H1 (cell line): ENCODE results near the gene SLC22A6. TPM values are rescaled to one million over a fixed set of nuclear protein-coding genes. Genes with fewer than 3 reads are reported as not detected.
A peak's percentile ranks its signal among the peaks of the same experiment; 100 is the strongest.

ENCODE experiments used
- CHD2 ChIP-seq: IDR thresholded peaks from 2 replicates; pipeline ENCODE4 v1.6.1; 2012; ENCODE audit warnings: low read length, improper control_type of control experiment
- CREB1 ChIP-seq: IDR thresholded peaks from 2 replicates; pipeline ENCODE4 v1.6.1; 2012; ENCODE audit warnings: inconsistent platforms
- HDAC2 ChIP-seq, 2 experiments: fragments of 300-600 bp in 1 of 2; sonication (generic) in 1 of 2; IDR thresholded peaks; 2 replicates each; pipeline ENCODE4 v1.6.1; 2011 to 2012; ENCODE audit warnings: low read depth in 2 of 2, low read length in 2 of 2, mild to moderate bottlenecking in 2 of 2, moderate library complexity in 2 of 2, borderline replicate concordance in 1 of 2, inconsistent platforms in 1 of 2
- JUND ChIP-seq: IDR thresholded peaks from 2 replicates; pipeline ENCODE4 v1.6.1; 2011; ENCODE audit warnings: mild to moderate bottlenecking, improper control_type of control experiment, low read length
- polyA plus RNA-seq, 7 experiments: library from polyadenylated mRNA; depleted of rRNA in 3 of 7; stranded (reverse) in 5 of 7; unstranded in 2 of 7; fragments of >200 nt in 5 of 7; fragments of 200-250 nt in 2 of 7; gene quantifications; 1 replicate in 5 of 7; 2 replicates in 1 of 7; 4 replicates in 1 of 7; pipeline versions ENCODE4 v1.2.1 to v1.2.3, GENCODE V29; 2011 to 2013; ENCODE audit warnings: missing spikeins in 2 of 7, mixed read lengths in 2 of 7
- total RNA-seq: library from RNA; stranded (reverse); fragmentation: NEBNext Ultra II Directional; extraction: Animal tissue kit (Norgen Biotek cat#: 25700); gene quantifications from 2 replicates; pipeline ENCODE4 v1.2.1, GENCODE V29; 2021
- TF ChIP-seq, protein P1 (sequence below): fragments of 300-600 bp; sonication (generic); IDR thresholded peaks from 2 replicates; pipeline ENCODE4 v1.7.1; 2012; ENCODE audit warnings: low read length, moderate library complexity, mild to moderate bottlenecking, inconsistent platforms; ENCODE audit not compliant: insufficient replicate concordance
- TF ChIP-seq, protein P2 (sequence below): IDR thresholded peaks from 2 replicates; pipeline ENCODE4 v1.6.1; 2012; ENCODE audit warnings: low read length, inconsistent platforms
- TF ChIP-seq, protein P3 (sequence below): IDR thresholded peaks from 2 replicates; pipeline ENCODE4 v1.6.1; 2012; ENCODE audit warnings: inconsistent platforms

Gene SLC22A6
- total and polyA plus RNA-seq, 2 of the 8 experiments (the other 6 are each of a cell fraction or from before 2014, with no cell fraction given) = not detected

DNA sequence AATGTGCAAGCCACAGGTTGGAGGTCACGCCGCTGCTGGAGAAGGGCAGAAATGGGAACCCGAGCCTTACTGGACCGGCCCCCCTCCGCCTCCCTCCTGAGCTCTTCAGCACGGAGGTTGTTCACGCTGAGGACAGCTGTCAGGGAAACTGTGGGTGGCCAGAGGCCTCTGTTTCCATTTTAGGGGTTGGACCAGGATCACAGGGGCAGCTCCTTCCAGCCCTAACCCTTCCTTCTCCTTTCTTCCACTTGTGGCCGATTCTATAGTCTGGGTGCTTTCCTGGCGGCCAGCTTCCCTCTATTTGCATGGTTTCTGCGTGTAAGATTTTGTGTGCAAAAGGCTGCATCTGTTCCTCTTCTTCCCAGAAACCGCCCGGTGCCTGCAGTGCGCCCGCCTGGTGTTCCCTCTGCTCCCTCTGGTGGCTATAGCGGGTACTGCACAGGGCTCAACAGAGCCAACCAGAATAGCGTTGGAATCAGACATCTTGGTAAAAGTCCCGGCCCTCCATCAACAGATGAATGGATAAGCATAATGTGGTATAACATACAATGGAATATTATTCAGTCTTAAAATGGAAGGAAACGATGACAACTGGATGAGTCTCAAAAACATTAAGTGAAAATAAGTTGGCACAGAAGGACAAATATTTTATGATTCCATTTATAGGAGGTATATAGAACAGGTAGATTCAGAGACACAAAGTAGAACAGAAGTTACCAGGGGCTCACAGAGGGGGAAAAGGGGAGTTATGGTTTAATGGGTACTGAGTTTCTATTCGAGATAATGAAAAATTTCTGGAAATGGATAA, 39.3 kb upstream of the SLC22A6 start (continued):
- TF ChIP-seq, protein P1, sequence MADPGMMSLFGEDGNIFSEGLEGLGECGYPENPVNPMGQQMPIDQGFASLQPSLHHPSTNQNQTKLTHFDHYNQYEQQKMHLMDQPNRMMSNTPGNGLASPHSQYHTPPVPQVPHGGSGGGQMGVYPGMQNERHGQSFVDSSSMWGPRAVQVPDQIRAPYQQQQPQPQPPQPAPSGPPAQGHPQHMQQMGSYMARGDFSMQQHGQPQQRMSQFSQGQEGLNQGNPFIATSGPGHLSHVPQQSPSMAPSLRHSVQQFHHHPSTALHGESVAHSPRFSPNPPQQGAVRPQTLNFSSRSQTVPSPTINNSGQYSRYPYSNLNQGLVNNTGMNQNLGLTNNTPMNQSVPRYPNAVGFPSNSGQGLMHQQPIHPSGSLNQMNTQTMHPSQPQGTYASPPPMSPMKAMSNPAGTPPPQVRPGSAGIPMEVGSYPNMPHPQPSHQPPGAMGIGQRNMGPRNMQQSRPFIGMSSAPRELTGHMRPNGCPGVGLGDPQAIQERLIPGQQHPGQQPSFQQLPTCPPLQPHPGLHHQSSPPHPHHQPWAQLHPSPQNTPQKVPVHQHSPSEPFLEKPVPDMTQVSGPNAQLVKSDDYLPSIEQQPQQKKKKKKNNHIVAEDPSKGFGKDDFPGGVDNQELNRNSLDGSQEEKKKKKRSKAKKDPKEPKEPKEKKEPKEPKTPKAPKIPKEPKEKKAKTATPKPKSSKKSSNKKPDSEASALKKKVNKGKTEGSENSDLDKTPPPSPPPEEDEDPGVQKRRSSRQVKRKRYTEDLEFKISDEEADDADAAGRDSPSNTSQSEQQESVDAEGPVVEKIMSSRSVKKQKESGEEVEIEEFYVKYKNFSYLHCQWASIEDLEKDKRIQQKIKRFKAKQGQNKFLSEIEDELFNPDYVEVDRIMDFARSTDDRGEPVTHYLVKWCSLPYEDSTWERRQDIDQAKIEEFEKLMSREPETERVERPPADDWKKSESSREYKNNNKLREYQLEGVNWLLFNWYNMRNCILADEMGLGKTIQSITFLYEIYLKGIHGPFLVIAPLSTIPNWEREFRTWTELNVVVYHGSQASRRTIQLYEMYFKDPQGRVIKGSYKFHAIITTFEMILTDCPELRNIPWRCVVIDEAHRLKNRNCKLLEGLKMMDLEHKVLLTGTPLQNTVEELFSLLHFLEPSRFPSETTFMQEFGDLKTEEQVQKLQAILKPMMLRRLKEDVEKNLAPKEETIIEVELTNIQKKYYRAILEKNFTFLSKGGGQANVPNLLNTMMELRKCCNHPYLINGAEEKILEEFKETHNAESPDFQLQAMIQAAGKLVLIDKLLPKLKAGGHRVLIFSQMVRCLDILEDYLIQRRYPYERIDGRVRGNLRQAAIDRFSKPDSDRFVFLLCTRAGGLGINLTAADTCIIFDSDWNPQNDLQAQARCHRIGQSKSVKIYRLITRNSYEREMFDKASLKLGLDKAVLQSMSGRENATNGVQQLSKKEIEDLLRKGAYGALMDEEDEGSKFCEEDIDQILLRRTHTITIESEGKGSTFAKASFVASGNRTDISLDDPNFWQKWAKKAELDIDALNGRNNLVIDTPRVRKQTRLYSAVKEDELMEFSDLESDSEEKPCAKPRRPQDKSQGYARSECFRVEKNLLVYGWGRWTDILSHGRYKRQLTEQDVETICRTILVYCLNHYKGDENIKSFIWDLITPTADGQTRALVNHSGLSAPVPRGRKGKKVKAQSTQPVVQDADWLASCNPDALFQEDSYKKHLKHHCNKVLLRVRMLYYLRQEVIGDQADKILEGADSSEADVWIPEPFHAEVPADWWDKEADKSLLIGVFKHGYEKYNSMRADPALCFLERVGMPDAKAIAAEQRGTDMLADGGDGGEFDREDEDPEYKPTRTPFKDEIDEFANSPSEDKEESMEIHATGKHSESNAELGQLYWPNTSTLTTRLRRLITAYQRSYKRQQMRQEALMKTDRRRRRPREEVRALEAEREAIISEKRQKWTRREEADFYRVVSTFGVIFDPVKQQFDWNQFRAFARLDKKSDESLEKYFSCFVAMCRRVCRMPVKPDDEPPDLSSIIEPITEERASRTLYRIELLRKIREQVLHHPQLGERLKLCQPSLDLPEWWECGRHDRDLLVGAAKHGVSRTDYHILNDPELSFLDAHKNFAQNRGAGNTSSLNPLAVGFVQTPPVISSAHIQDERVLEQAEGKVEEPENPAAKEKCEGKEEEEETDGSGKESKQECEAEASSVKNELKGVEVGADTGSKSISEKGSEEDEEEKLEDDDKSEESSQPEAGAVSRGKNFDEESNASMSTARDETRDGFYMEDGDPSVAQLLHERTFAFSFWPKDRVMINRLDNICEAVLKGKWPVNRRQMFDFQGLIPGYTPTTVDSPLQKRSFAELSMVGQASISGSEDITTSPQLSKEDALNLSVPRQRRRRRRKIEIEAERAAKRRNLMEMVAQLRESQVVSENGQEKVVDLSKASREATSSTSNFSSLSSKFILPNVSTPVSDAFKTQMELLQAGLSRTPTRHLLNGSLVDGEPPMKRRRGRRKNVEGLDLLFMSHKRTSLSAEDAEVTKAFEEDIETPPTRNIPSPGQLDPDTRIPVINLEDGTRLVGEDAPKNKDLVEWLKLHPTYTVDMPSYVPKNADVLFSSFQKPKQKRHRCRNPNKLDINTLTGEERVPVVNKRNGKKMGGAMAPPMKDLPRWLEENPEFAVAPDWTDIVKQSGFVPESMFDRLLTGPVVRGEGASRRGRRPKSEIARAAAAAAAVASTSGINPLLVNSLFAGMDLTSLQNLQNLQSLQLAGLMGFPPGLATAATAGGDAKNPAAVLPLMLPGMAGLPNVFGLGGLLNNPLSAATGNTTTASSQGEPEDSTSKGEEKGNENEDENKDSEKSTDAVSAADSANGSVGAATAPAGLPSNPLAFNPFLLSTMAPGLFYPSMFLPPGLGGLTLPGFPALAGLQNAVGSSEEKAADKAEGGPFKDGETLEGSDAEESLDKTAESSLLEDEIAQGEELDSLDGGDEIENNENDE = no peak
- TF ChIP-seq, protein P2, sequence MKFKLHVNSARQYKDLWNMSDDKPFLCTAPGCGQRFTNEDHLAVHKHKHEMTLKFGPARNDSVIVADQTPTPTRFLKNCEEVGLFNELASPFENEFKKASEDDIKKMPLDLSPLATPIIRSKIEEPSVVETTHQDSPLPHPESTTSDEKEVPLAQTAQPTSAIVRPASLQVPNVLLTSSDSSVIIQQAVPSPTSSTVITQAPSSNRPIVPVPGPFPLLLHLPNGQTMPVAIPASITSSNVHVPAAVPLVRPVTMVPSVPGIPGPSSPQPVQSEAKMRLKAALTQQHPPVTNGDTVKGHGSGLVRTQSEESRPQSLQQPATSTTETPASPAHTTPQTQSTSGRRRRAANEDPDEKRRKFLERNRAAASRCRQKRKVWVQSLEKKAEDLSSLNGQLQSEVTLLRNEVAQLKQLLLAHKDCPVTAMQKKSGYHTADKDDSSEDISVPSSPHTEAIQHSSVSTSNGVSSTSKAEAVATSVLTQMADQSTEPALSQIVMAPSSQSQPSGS = peak; percentile 33; the same call in 1 of the 2 replicates
- no peak; the same call in 1 of the 2 replicates for TF ChIP-seq CREB1
- TF ChIP-seq, protein P3, sequence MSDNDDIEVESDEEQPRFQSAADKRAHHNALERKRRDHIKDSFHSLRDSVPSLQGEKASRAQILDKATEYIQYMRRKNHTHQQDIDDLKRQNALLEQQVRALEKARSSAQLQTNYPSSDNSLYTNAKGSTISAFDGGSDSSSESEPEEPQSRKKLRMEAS = no peak
- no peak for TF ChIP-seq CHD2
- no peak for TF ChIP-seq JUND
- no peak for TF ChIP-seq HDAC2 (IDR thresholded peaks at IDR 0.05; ENCODE audit: borderline replicate concordance in 1 of 2, low read depth in 2 of 2, low read length in 2 of 2)
